Measurements from ENCODE around the gene RFC4.

- TF ChIP-seq CTCF (conservative IDR thresholded peaks at IDR 0.05; ENCODE audit: low read depth in 2 of 2) (no peak), EZH2phosphoT487 (IDR thresholded peaks at IDR 0.05; ENCODE audit: unreplicated experiment) (no peak), EZH2 (IDR thresholded peaks at IDR 0.05; ENCODE audit: low read depth, unreplicated experiment) (no peak), POLR2AphosphoS5 (IDR thresholded peaks at IDR 0.05; ENCODE audit: low read depth) (no peak), ETS1 (IDR thresholded peaks at IDR 0.05) (no peak), ZNF331 (CRISPR knock-in tag; IDR thresholded peaks at IDR 0.05; ENCODE audit: low read depth) (no peak), REST (IDR thresholded peaks at IDR 0.05; ENCODE audit: unreplicated experiment) (no peak), CREB1 (CRISPR knock-in tag; IDR thresholded peaks at IDR 0.05; ENCODE audit: low read depth) (no peak), ZNF114 (CRISPR knock-in tag; IDR thresholded peaks at IDR 0.05) (no peak)
Measured at GRCh38 chr3:186839874-186840641, 33.8 kb upstream of the RFC4 start.
